OCI-LY1 (cell line): Measurements from ENCODE around the gene CFAP61.

Experiments
- EZH2 ChIP-seq: fragments of 200-600 bp; sonication (generic), shearing (Covaris generic); IDR thresholded peaks from 2 replicates; pipeline ENCODE4 v1.8.0; 2017; ENCODE audit warnings: borderline replicate concordance, mixed run types, mild to moderate bottlenecking, antibody characterized with exemption, low read length, moderate library complexity, mixed read lengths
- TF ChIP-seq, protein P1 (sequence below): fragments of 200-600 bp; sonication (generic), shearing (Covaris generic); IDR thresholded peaks from 2 replicates; pipeline ENCODE4 v1.5.1; 2017; ENCODE audit warnings: mild to moderate bottlenecking, antibody characterized with exemption, low read length, moderate library complexity, mixed read lengths

DNA sequence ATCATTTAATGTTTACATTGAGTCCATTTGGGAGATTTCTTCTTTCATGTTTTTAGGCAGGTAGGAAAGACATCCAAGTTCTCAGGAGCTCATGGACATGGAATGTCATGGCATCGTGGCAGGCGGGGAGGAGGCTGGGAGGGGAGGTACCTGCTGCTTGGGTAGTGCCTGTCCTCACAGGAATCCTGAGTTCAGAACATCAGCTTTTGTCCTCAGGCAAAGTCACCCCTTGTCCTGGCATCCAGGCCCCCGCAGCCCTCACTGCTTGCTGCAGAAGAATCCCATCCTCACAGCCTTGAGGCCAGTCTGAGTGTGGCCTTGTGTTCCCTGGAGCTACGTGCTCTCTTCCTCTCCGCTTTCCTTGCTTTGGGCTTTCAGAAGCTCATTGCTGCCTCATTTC, 157.4 kb downstream of the CFAP61 start:
- TF ChIP-seq, protein P1, sequence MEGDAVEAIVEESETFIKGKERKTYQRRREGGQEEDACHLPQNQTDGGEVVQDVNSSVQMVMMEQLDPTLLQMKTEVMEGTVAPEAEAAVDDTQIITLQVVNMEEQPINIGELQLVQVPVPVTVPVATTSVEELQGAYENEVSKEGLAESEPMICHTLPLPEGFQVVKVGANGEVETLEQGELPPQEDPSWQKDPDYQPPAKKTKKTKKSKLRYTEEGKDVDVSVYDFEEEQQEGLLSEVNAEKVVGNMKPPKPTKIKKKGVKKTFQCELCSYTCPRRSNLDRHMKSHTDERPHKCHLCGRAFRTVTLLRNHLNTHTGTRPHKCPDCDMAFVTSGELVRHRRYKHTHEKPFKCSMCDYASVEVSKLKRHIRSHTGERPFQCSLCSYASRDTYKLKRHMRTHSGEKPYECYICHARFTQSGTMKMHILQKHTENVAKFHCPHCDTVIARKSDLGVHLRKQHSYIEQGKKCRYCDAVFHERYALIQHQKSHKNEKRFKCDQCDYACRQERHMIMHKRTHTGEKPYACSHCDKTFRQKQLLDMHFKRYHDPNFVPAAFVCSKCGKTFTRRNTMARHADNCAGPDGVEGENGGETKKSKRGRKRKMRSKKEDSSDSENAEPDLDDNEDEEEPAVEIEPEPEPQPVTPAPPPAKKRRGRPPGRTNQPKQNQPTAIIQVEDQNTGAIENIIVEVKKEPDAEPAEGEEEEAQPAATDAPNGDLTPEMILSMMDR = no peak
- no peak for TF ChIP-seq EZH2
